Endodermal cell (in vitro differentiated cells): ENCODE results near the gene MEF2D. TPM values are rescaled to one million over a fixed set of nuclear protein-coding genes. Genes with fewer than 3 reads are reported as not detected.
A peak's percentile ranks its signal among the peaks of the same experiment; 100 is the strongest.

Source experiments
- DNase-seq: peaks from one replicate; pipeline ENCODE4 v3.0.0-alpha.2; 2017
- H3K27ac ChIP-seq: 2 replicates; pipeline ENCODE4 v1.5.1; 2013; ENCODE audit warnings: mild to moderate bottlenecking, low read depth, low read length, moderate library complexity
- H3K27me3 ChIP-seq: 2 replicates; pipeline ENCODE4 v1.6.1; 2013; ENCODE audit warnings: mild to moderate bottlenecking, low read length, moderate library complexity; ENCODE audit not compliant: insufficient read depth, control insufficient read depth, poor library complexity, severe bottlenecking
- H3K36me3 ChIP-seq: 2 replicates; pipeline ENCODE4 v1.7.0; 2013; ENCODE audit warnings: mild to moderate bottlenecking, low read length, moderate library complexity; ENCODE audit not compliant: control insufficient read depth, insufficient read depth
- H3K4me1 ChIP-seq: one replicate; pipeline ENCODE4 v1.7.0; 2013; ENCODE audit warnings: low read length; ENCODE audit not compliant: control insufficient read depth, insufficient read depth
- H3K4me3 ChIP-seq: 2 replicates; pipeline ENCODE4 v1.5.1; 2013; ENCODE audit warnings: mild to moderate bottlenecking, low read length, moderate library complexity
- H3K9ac ChIP-seq: 2 replicates; pipeline ENCODE4 v1.6.1; 2013; ENCODE audit warnings: mild to moderate bottlenecking, low read length, moderate library complexity; ENCODE audit not compliant: poor library complexity, severe bottlenecking; ENCODE audit errors: extremely low read depth
- H3K9me3 ChIP-seq: 2 replicates; pipeline ENCODE4 v1.6.1; 2013; ENCODE audit warnings: mild to moderate bottlenecking, low read length, moderate library complexity; ENCODE audit not compliant: control insufficient read depth
- H3K27ac Mint-ChIP-seq: 2 replicates; pipeline ENCODE4 v1.8.0; 2020; ENCODE audit warnings: mixed read lengths
- H3K27me3 Mint-ChIP-seq: 2 replicates; pipeline ENCODE4 v1.8.0; 2021; ENCODE audit warnings: mild to moderate bottlenecking, mixed read lengths; ENCODE audit not compliant: insufficient read depth
- H3K36me3 Mint-ChIP-seq: 2 replicates; pipeline ENCODE4 v1.8.0; 2020; ENCODE audit warnings: low read depth, mixed read lengths
- H3K4me1 Mint-ChIP-seq: 2 replicates; pipeline ENCODE4 v1.8.0; 2020; ENCODE audit warnings: mixed read lengths
- H3K4me3 Mint-ChIP-seq: 2 replicates; pipeline ENCODE4 v1.8.0; 2020; ENCODE audit warnings: mild to moderate bottlenecking, moderate library complexity, mixed read lengths
- H3K9me3 Mint-ChIP-seq: 2 replicates; pipeline ENCODE4 v1.8.0; 2020; ENCODE audit warnings: mild to moderate bottlenecking, mixed read lengths
- CTCF ChIP-seq: fragments of 200-600 bp; sonication (generic); conservative IDR thresholded peaks from 2 replicates; pipeline ENCODE4 v1.5.0; 2021; ENCODE audit warnings: antibody characterized with exemption, mild to moderate bottlenecking
- WGBS, 2 experiments: methylation state at CpG; one replicate each; pipeline versions ENCODE4 v1.1.5 to v1.1.7; 2013; ENCODE audit warnings: missing lambda C conversion rate in 2 of 2, mixed read lengths in 1 of 2; ENCODE audit not compliant: insufficient coverage in 1 of 2, insufficient read length in 1 of 2; 5-methylcytosine and 5-hydroxymethylcytosine counted together
- total RNA-seq, 2 donors: library from RNA; stranded (reverse); fragmentation: NEBNext Ultra II Directional in 1 of 2; extraction: Animal tissue kit (Norgen Biotek cat#: 25700) in 1 of 2; gene quantifications; 2 replicates in 1 of 2; 3 replicates in 1 of 2; pipeline ENCODE4 v1.2.1, GENCODE V29; 2021

Gene MEF2D
- total RNA-seq, 2 donors from 2014 or later = 10.5 to 12.8 TPM

- Histone ChIP-seq H3K27ac (peak overlapping the region; percentile 67), H3K36me3 (no peaks in the 10 kb centered on the region), H3K4me1 (peaks cover 16% of the 10 kb centered on the region), H3K27me3 (no peaks in the 10 kb centered on the region), H3K4me3 (no peak overlapping the region), H3K9me3 (no peaks in the 10 kb centered on the region), H3K9ac (no peak overlapping the region)
- no peaks in the 10 kb centered on the region for H3K9me3 Mint-ChIP-seq
- no peak overlapping the region for H3K27ac Mint-ChIP-seq
- WGBS, 2 experiments = 56 to 60% methylated on average over 8 to 12 of the region's 12 CpGs
- peak; percentile 28 for TF ChIP-seq CTCF
- H3K4me3 Mint-ChIP-seq = no peak overlapping the region
- H3K36me3 Mint-ChIP-seq = no peaks in the 10 kb centered on the region
- H3K4me1 Mint-ChIP-seq = peaks cover 33% of the 10 kb centered on the region
- no peaks in the 10 kb centered on the region for H3K27me3 Mint-ChIP-seq
- DNase-seq = peak; percentile 77
Measured at GRCh38 chr1:156489166-156489934, 11.2 kb downstream of the MEF2D start.

GRCh38 chr1:156488566-156489165 is 11.9 kb downstream of the MEF2D start:
- H3K36me3 Mint-ChIP-seq = no peaks in the 10 kb centered on the region
- Histone ChIP-seq H3K27ac (no peak overlapping the region), H3K4me1 (peaks cover 16% of the 10 kb centered on the region), H3K9ac (no peak overlapping the region), H3K4me3 (no peak overlapping the region), H3K9me3 (no peaks in the 10 kb centered on the region), H3K36me3 (no peaks in the 10 kb centered on the region), H3K27me3 (no peaks in the 10 kb centered on the region)
- no peak overlapping the region for H3K4me3 Mint-ChIP-seq
- peaks cover 32% of the 10 kb centered on the region for H3K4me1 Mint-ChIP-seq
- H3K9me3 Mint-ChIP-seq = no peaks in the 10 kb centered on the region
- no peaks in the 10 kb centered on the region for H3K27me3 Mint-ChIP-seq
- no peak for DNase-seq
- TF ChIP-seq CTCF = no peak
- 89 to 94% methylated on average over 5 of the region's 5 CpGs for WGBS, 2 experiments
- no peak overlapping the region for H3K27ac Mint-ChIP-seq

GRCh38 chr1:156487862-156488261 is 12.7 kb downstream of the MEF2D start:
- H3K4me3 Mint-ChIP-seq = no peak overlapping the region
- Histone ChIP-seq H3K4me1 (peaks cover 16% of the 10 kb centered on the region), H3K36me3 (no peaks in the 10 kb centered on the region), H3K9me3 (no peaks in the 10 kb centered on the region), H3K27ac (no peak overlapping the region), H3K9ac (no peak overlapping the region), H3K27me3 (no peaks in the 10 kb centered on the region), H3K4me3 (no peak overlapping the region)
- H3K9me3 Mint-ChIP-seq = no peaks in the 10 kb centered on the region
- DNase-seq = no peak
- peaks cover 29% of the 10 kb centered on the region for H3K4me1 Mint-ChIP-seq
- TF ChIP-seq CTCF = no peak
- no peaks in the 10 kb centered on the region for H3K27me3 Mint-ChIP-seq
- no peak overlapping the region for H3K27ac Mint-ChIP-seq
- WGBS, 2 experiments = 85 to 100% methylated on average over 1 to 4 of the region's 4 CpGs
- H3K36me3 Mint-ChIP-seq = no peaks in the 10 kb centered on the region
